GM12878 (cell line): ENCODE results near the gene RFX3. TPM values are rescaled to one million over a fixed set of nuclear protein-coding genes. Genes with fewer than 3 reads are reported as not detected.

ENCODE experiments used
- ATAC-seq: fragments of 200-7000 bp; cut with Tn5 transposase; 3 replicates; pipeline ENCODE4 v1.9.1; 2020; ENCODE audit warnings: mild to moderate bottlenecking, moderate library complexity
- BruUV-seq: library from RNA; stranded (reverse); fragments of 400-500 nt; replicated peaks from 2 replicates; lab custom pipeline; 2021; lab: Mats Ljungman, UMichigan
- CTCF ChIA-PET: fragments of 300-600 bp; sonication (Branson Sonifier 250); formaldehyde crosslinking; extraction: SDS; loops from one replicate; lab custom pipeline; 2021; ENCODE audit warnings: inconsistent platforms; lab: Yijun Ruan, JAX
- POLR2A ChIA-PET: fragments of 350-600 bp; formaldehyde crosslinking; extraction: SDS; loops from one replicate; lab custom pipeline; 2021; ENCODE audit warnings: inconsistent platforms; lab: Charles Lee
- RAD21 ChIA-PET: fragments of 300-600 bp; sonication (Branson Sonifier 250); formaldehyde crosslinking; loops from one replicate; lab custom pipeline; 2023; ENCODE audit warnings: antibody characterized with exemption; ENCODE audit not compliant: unreplicated experiment; lab: Charles Lee
- SMC1A ChIA-PET: fragments of 300-600 bp; sonication (Branson Sonifier 250); formaldehyde crosslinking; loops from one replicate; lab custom pipeline; 2023; ENCODE audit not compliant: unreplicated experiment, uncharacterized antibody; lab: Charles Lee
- DNase-seq: peaks from one replicate; pipeline ENCODE4 v3.0.0-alpha.2; 2011; ENCODE audit warnings: low read depth, low spot score
- FAIRE-seq: peaks from 3 replicates; lab custom pipeline; 2011; peaks lifted over from hg19 to GRCh38; lab: Jason Lieb, UNC
- H2AFZ ChIP-seq: 2 replicates; pipeline ENCODE4 v1.6.0; 2011; ENCODE audit warnings: low read depth, low read length, control low read depth; ENCODE audit not compliant: control insufficient read depth
- H3K27ac ChIP-seq: 2 replicates; pipeline ENCODE4 v1.5.1; 2011; ENCODE audit warnings: control low read depth; ENCODE audit not compliant: control insufficient read depth, insufficient read depth
- H3K27me3 ChIP-seq, 2 experiments: replicated peaks in 1 of 2; 2 replicates each; pipeline versions ENCODE4 v1.6.0 to v1.6.1; 2011; ENCODE audit warnings: low read length in 1 of 2; ENCODE audit not compliant: control insufficient read depth in 2 of 2, insufficient read depth in 2 of 2
- H3K36me3 ChIP-seq, 2 experiments: 2 replicates each; pipeline ENCODE4 v1.5.1; 2011; ENCODE audit warnings: low read length in 1 of 2; ENCODE audit not compliant: control insufficient read depth in 2 of 2, insufficient read depth in 2 of 2
- H3K4me1 ChIP-seq: 2 replicates; pipeline ENCODE4 v1.6.1; 2011; ENCODE audit warnings: mild to moderate bottlenecking, low read length, moderate library complexity, mixed read lengths; ENCODE audit not compliant: control insufficient read depth, insufficient read depth
- H3K4me2 ChIP-seq: 2 replicates; pipeline ENCODE4 v1.6.0; 2011; ENCODE audit warnings: control low read depth; ENCODE audit not compliant: control insufficient read depth, insufficient read depth
- H3K4me3 ChIP-seq: fragments of 200-600 bp; sonication (generic); 2 replicates; pipeline ENCODE4 v1.5.1; 2016
- H3K79me2 ChIP-seq: 2 replicates; pipeline ENCODE4 v1.6.0; 2011; ENCODE audit warnings: low read length; ENCODE audit not compliant: control insufficient read depth, insufficient read depth
- H3K9ac ChIP-seq: 2 replicates; pipeline ENCODE4 v1.8.0; 2011; ENCODE audit warnings: low read length, control low read depth, mixed read lengths; ENCODE audit not compliant: control insufficient read depth, insufficient read depth
- H3K9me3 ChIP-seq: replicated peaks from 3 replicates; pipeline ENCODE4 v1.5.1; 2011; ENCODE audit warnings: mild to moderate bottlenecking, low read length; ENCODE audit not compliant: control insufficient read depth, insufficient read depth
- H4K20me1 ChIP-seq: 2 replicates; pipeline ENCODE4 v1.6.0; 2011; ENCODE audit not compliant: control insufficient read depth, insufficient read depth
- BRCA1 ChIP-seq: IDR thresholded peaks from 2 replicates; pipeline ENCODE4 v1.6.1; 2011; ENCODE audit warnings: low read depth, low read length, improper control_type of control experiment
- CBFB ChIP-seq: IDR thresholded peaks from 2 replicates; pipeline ENCODE4 v1.6.1; 2016; ENCODE audit warnings: antibody characterized with exemption, low read depth
- CBX3 ChIP-seq: fragments of 200-600 bp; sonication (generic); IDR thresholded peaks from 2 replicates; pipeline ENCODE4 v1.6.1; 2016; ENCODE audit warnings: low read depth, borderline replicate concordance
- KDM1A ChIP-seq: fragments of 200-600 bp; sonication (generic); IDR thresholded peaks from 2 replicates; pipeline ENCODE4 v1.6.1; 2016; ENCODE audit warnings: borderline replicate concordance
- LARP7 ChIP-seq: fragments of 450-650 bp; IDR thresholded peaks from 2 replicates; pipeline ENCODE4 v1.6.1; 2017; ENCODE audit warnings: mild to moderate bottlenecking
- MYC ChIP-seq: IDR thresholded peaks from 2 replicates; pipeline ENCODE4 v1.6.1; 2011; ENCODE audit warnings: mild to moderate bottlenecking, low read length, moderate library complexity, inconsistent platforms; ENCODE audit not compliant: insufficient read depth, insufficient replicate concordance, insufficient read length, severe bottlenecking
- RUNX3 ChIP-seq: IDR thresholded peaks from 2 replicates; pipeline ENCODE4 v1.6.1; 2012; ENCODE audit warnings: low read length, inconsistent platforms
- SIX5 ChIP-seq: IDR thresholded peaks from 2 replicates; pipeline ENCODE4 v1.6.1; 2011; ENCODE audit warnings: mild to moderate bottlenecking, low read depth, low read length, moderate library complexity; ENCODE audit not compliant: severe bottlenecking
- SMARCA5 ChIP-seq: fragments of 450-650 bp; IDR thresholded peaks from 2 replicates; pipeline ENCODE4 v1.6.1; 2017; ENCODE audit warnings: mild to moderate bottlenecking
- SREBF2 ChIP-seq: IDR thresholded peaks from 2 replicates; pipeline ENCODE4 v1.6.1; 2012; ENCODE audit warnings: mild to moderate bottlenecking, low read length
- TAF1 ChIP-seq: IDR thresholded peaks from 2 replicates; pipeline ENCODE4 v1.6.1; 2011; ENCODE audit warnings: mild to moderate bottlenecking, low read depth, low read length, borderline replicate concordance
- WGBS: methylation state at CpG from one replicate; pipeline ENCODE4 v1.1.6; 2016; ENCODE audit warnings: low lambda C conversion rate; ENCODE audit not compliant: insufficient replicate concordance, insufficient coverage; ENCODE audit errors: missing lambda C conversion rate; 5-methylcytosine and 5-hydroxymethylcytosine counted together
- in situ Hi-C: fragments of 300-500 bp; cut with MboI; formaldehyde crosslinking; loops from 9 replicates; pipeline ENCODE4 v1.14.3; 2018; ENCODE audit warnings: mixed read lengths
- intact Hi-C: fragments of 100-400 bp; cut with micrococcal nuclease; formaldehyde crosslinking; loops from one replicate; pipeline ENCODE4 v1.14.2; 2022; ENCODE audit not compliant: unreplicated experiment
- polyA plus RNA-seq, 11 experiments: library from polyadenylated mRNA; depleted of rRNA in 4 of 11; unstranded in 6 of 11; stranded (reverse) in 5 of 11; fragments of >200 nt; fragmentation: Nextera tagmentation in 4 of 11; fragmentation: Illumina TruSeq in 1 of 11; extraction: Ambion mirVana in 4 of 11; extraction: Trizol in 1 of 11; gene quantifications; 1 replicate in 1 of 11; 2 replicates in 10 of 11; pipeline versions ENCODE4 v1.2.1 to v1.2.3, GENCODE V29; 2011 to 2016; ENCODE audit warnings: inconsistent platforms in 2 of 11, missing spikeins in 2 of 11, low read depth in 1 of 11
- total RNA-seq, 4 experiments: library from RNA; depleted of rRNA in 3 of 4; stranded (reverse); fragments of >200 nt in 3 of 4; fragmentation: Illumina TruSeq in 1 of 4; extraction: Trizol in 1 of 4; gene quantifications; 2 replicates each; pipeline versions ENCODE4 v1.2.1 to v1.2.3, GENCODE V29; 2013 to 2021
- TF ChIP-seq, protein P1 (sequence below): fragments of 450-650 bp; IDR thresholded peaks from 2 replicates; pipeline ENCODE4 v1.6.1; 2017; ENCODE audit warnings: mild to moderate bottlenecking, moderate library complexity
- TF ChIP-seq, protein P2 (sequence below): fragments of 450-650 bp; formaldehyde crosslinking; IDR thresholded peaks from 2 replicates; pipeline ENCODE4 v1.4.0; 2022; ENCODE audit warnings: mild to moderate bottlenecking, moderate library complexity

RFX3 gene
- total and polyA plus RNA-seq, 10 of the 15 experiments (the other 5 are each of a cell fraction or from before 2014, with no cell fraction given), result 1.2 to 26.4 (median 6.7) TPM

DNA sequence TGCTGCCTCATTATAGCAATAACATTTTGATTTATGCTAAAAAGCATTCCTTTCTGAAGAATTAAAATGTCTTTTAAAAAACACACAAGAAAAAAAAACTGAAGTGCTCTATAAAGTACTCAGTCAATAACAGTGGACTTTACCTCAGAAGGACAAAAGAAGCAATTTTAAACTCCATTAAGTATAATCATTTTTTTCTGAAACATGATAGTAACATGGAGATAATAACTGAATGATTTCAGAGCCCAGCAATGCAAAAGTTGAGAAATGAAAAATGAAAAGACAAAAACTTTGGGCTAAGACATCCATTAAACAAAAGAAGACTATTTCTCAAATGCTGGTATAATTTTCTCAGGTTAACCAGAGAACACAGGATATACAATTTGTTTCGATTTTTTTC is 78.7 kb downstream of the RFX3 start:
- Histone ChIP-seq H3K9me3 (no peaks in the 10 kb centered on the region), H3K4me3 (no peak overlapping the region), H3K9ac (no peak overlapping the region), H3K27me3 (no peaks in the 10 kb centered on the region), H3K4me1 (no peaks in the 10 kb centered on the region)
- intact Hi-C loops, result no loop called here
- ATAC-seq (no peak), FAIRE-seq (no peak), DNase-seq (no peak)
- no TSS peak for BruUV-seq
- ChIA-PET SMC1A (no interaction called here), RAD21 (no interaction called here)
- 91% methylated on average over 1 of the region's 1 CpG for WGBS
- no peak for TF ChIP-seq SIX5
- no peak for TF ChIP-seq BRCA1
- no peak for TF ChIP-seq MYC
- TF ChIP-seq SMARCA5, result no peak
- no peak for TF ChIP-seq TAF1
- TF ChIP-seq CBFB, result no peak
- no peak for TF ChIP-seq CBX3
- TF ChIP-seq, protein P1, sequence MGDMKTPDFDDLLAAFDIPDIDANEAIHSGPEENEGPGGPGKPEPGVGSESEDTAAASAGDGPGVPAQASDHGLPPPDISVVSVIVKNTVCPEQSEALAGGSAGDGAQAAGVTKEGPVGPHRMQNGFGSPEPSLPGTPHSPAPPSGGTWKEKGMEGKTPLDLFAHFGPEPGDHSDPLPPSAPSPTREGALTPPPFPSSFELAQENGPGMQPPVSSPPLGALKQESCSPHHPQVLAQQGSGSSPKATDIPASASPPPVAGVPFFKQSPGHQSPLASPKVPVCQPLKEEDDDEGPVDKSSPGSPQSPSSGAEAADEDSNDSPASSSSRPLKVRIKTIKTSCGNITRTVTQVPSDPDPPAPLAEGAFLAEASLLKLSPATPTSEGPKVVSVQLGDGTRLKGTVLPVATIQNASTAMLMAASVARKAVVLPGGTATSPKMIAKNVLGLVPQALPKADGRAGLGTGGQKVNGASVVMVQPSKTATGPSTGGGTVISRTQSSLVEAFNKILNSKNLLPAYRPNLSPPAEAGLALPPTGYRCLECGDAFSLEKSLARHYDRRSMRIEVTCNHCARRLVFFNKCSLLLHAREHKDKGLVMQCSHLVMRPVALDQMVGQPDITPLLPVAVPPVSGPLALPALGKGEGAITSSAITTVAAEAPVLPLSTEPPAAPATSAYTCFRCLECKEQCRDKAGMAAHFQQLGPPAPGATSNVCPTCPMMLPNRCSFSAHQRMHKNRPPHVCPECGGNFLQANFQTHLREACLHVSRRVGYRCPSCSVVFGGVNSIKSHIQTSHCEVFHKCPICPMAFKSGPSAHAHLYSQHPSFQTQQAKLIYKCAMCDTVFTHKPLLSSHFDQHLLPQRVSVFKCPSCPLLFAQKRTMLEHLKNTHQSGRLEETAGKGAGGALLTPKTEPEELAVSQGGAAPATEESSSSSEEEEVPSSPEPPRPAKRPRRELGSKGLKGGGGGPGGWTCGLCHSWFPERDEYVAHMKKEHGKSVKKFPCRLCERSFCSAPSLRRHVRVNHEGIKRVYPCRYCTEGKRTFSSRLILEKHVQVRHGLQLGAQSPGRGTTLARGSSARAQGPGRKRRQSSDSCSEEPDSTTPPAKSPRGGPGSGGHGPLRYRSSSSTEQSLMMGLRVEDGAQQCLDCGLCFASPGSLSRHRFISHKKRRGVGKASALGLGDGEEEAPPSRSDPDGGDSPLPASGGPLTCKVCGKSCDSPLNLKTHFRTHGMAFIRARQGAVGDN, result no peak
- TF ChIP-seq SREBF2, result no peak
- no peak for TF ChIP-seq LARP7
- TF ChIP-seq, protein P2, sequence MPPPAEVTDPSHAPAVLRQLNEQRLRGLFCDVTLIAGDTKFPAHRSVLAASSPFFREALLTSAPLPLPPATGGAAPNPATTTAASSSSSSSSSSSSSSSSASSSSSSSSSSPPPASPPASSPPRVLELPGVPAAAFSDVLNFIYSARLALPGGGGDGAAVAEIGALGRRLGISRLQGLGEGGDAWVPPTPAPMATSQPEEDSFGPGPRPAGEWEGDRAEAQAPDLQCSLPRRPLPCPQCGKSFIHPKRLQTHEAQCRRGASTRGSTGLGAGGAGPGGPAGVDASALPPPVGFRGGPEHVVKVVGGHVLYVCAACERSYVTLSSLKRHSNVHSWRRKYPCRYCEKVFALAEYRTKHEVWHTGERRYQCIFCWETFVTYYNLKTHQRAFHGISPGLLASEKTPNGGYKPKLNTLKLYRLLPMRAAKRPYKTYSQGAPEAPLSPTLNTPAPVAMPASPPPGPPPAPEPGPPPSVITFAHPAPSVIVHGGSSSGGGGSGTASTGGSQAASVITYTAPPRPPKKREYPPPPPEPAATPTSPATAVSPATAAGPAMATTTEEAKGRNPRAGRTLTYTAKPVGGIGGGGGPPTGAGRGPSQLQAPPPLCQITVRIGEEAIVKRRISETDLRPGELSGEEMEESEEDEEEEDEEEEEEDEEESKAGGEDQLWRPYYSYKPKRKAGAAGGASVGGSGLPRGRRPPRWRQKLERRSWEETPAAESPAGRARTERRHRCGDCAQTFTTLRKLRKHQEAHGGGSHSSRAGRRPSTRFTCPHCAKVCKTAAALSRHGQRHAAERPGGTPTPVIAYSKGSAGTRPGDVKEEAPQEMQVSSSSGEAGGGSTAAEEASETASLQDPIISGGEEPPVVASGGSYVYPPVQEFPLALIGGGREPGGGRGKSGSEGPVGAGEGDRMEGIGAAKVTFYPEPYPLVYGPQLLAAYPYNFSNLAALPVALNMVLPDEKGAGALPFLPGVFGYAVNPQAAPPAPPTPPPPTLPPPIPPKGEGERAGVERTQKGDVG, result no peak
- no peak for TF ChIP-seq RUNX3
- TF ChIP-seq KDM1A, result no peak
- TF ChIP-seq, all 136 proteins: peak for 0
- Histone ChIP-seq H4K20me1 (no peaks in the 10 kb centered on the region), H2AFZ (no peak overlapping the region), H3K79me2 (no peaks in the 10 kb centered on the region), H3K27ac (no peak overlapping the region), H3K36me3 (no peaks in the 10 kb centered on the region), H3K4me2 (no peak overlapping the region)
- in situ Hi-C loops, result loop anchor here (10.0 kb wide), 1 partner anchor 592 kb away; no protein-coding TSS in a partner anchor
- ChIA-PET CTCF (no interaction called here), POLR2A (no interaction called here)
